Keratinocyte (primary cell): Measurements from ENCODE around the gene KIAA1958.
"Not testable (repeated sequence)": the region's sequence is repeated elsewhere in the genome, so short reads cannot be mapped to it uniquely, and the experiment has no call there.

Experiments
- EZH2 ChIP-seq: IDR thresholded peaks from one replicate; pipeline ENCODE4 v1.6.1; 2012; ENCODE audit warnings: inconsistent platforms, mild to moderate bottlenecking, low read length, moderate library complexity
- TF ChIP-seq, protein P1 (sequence below), 3 experiments: IDR thresholded peaks in 1 of 3; conservative IDR thresholded peaks in 1 of 3; optimal IDR thresholded peaks in 1 of 3; 2 replicates in 2 of 3; 3 replicates in 1 of 3; pipeline versions ENCODE3 to v1.5.1; 2011; ENCODE audit warnings: low read length in 3 of 3, mild to moderate bottlenecking in 3 of 3, moderate library complexity in 2 of 3, control low read depth in 1 of 3, inconsistent platforms in 1 of 3; ENCODE audit not compliant: insufficient read depth in 2 of 3; ENCODE audit errors: extremely low read depth in 1 of 3

DNA sequence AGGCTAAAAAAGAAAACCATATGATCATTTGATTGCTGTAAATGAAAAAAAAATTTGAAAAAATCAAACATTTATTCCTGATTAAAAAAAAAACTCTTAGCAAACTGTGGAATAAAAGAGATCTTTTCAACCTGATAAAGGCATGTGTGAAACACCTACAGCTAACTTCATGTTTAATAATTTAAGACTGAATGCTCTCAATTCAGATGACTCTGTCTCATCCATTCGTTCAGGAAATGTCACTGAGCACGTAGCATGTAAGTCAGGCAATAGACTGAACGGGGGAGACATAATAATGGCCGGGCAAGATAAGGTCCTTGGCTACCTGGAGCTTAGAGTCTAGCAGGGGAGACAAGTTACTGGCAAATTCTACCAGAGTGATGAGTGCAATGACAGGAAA, 25.8 kb downstream of the KIAA1958 start:
- TF ChIP-seq, protein P1, sequence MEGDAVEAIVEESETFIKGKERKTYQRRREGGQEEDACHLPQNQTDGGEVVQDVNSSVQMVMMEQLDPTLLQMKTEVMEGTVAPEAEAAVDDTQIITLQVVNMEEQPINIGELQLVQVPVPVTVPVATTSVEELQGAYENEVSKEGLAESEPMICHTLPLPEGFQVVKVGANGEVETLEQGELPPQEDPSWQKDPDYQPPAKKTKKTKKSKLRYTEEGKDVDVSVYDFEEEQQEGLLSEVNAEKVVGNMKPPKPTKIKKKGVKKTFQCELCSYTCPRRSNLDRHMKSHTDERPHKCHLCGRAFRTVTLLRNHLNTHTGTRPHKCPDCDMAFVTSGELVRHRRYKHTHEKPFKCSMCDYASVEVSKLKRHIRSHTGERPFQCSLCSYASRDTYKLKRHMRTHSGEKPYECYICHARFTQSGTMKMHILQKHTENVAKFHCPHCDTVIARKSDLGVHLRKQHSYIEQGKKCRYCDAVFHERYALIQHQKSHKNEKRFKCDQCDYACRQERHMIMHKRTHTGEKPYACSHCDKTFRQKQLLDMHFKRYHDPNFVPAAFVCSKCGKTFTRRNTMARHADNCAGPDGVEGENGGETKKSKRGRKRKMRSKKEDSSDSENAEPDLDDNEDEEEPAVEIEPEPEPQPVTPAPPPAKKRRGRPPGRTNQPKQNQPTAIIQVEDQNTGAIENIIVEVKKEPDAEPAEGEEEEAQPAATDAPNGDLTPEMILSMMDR (optimal IDR thresholded peaks at IDR 0.05 in 1 of 3, IDR thresholded peaks at IDR 0.05 in 1 of 3, conservative IDR thresholded peaks at IDR 0.05 in 1 of 3; ENCODE audit: extremely low read depth in 1 of 3, insufficient read depth in 2 of 3, low read length in 3 of 3) = not testable (repeated sequence)
- not testable (repeated sequence) for TF ChIP-seq EZH2
